GM21576 (cell line): Measurements from ENCODE around the gene SPRED3.

ENCODE experiments used
- ATAC-seq: cut with Tn5 transposase; IDR thresholded peaks from one replicate; pipeline ENCODE4 v1.9.1; 2021; ENCODE audit warnings: mild to moderate bottlenecking, moderate library complexity; ENCODE audit not compliant: unreplicated experiment

SPRED3 gene

DNA sequence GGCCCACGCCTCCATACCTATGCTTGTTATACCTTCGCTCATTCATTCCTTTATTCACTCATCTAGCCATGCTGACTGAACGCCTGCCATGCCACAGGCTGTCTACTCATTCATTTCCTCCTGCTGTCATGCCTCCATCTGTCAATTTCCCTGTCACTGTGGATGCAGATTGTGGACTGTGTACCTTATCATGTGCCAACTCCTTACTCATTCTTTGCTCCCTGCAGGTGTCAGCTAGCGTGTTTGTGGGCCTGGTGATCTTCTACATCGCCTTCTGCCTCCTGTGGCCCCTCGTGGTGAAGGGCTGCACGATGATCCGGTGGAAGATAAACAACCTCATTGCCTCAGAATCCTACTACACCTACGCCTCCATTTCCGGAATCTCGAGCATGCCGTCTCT, 18.2 kb upstream of the SPRED3 start:
- ATAC-seq = no peak

GRCh38 chr19:38371081-38371480, 17.4 kb upstream of the SPRED3 start:
- ATAC-seq = no peak

DNA sequence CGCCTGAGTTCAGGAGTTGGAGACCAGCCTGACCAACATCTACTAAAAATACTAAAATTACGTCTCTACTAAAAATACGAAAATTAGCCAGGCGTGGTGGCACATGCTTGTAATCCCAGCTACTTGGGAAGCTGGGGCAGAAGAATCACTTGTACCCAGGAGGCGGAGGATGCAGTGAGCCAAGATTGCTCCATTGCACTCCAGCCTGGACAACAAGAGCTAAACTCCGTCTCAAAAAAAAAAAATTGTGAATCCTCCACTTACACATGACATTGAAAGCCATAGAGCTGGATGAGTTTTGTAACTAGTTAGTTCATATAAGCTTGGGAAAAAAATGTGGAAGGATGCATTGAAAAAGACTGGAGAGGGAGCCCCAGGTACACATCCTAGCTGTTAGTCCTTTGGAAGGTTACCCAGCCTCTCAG, 14.6 kb upstream of the SPRED3 start:
- ATAC-seq = no peak

- peak; percentile 91 for ATAC-seq
These were observed 14.0 kb upstream of the SPRED3 start, which contains the start of gene PSMD8 for GRCh38 chr19:38374332-38375097. TSS of gene PSMD8 (plus strand) at chr19:38374571. CDS start at chr19:38374602, 31 bp downstream.

GRCh38 chr19:38375098-38375493, 13.4 kb upstream of the SPRED3 start:
- ATAC-seq = no peak

DNA sequence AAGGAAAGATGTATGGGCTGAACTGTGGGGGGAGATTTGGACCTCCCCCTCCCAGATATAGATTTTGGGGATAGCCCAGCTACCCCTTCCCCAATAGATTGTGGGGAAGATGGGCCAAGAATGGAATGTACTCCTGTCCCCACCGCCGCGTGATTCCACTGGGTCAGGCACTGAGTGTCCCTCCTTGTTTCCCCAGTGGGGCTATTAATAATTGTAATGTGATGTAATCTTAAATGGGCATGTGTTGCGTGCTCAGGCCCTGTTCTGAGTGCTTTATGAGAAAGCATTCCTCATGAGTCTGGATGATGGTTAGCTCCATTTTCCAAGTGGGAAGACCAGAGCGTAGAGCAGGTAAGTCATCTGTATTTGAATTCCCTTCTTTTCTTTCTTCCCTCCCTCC, 12.7 kb upstream of the SPRED3 start:
- ATAC-seq = no peak

DNA sequence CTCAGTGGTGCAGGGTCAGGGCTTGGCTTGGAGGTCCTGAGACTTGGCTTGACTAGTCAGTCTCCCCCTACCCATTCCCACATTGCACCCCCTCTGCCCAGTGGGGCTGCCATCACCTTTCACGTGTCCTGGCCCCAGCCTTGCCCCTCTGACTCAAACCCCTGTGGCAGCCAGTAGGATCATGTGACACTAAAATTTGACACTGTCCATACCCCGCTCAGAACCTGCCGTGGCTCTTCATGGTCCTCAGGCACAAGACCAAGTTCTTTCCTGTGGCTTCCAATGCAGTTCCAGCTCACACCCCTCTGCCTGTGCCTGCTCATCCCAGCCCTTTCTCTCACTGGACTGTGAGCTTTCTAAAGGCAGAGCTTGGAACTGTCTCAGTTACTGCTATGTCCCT, 11.9 kb upstream of the SPRED3 start:
- no peak for ATAC-seq

GRCh38 chr19:38377052-38377451, 11.4 kb upstream of the SPRED3 start:
- no peak for ATAC-seq

- ATAC-seq = no peak
These were observed 9.6 kb upstream of the SPRED3 start for GRCh38 chr19:38378866-38379265.

- ATAC-seq = no peak
These were observed 7.4 kb upstream of the SPRED3 start for GRCh38 chr19:38381138-38381537.

DNA sequence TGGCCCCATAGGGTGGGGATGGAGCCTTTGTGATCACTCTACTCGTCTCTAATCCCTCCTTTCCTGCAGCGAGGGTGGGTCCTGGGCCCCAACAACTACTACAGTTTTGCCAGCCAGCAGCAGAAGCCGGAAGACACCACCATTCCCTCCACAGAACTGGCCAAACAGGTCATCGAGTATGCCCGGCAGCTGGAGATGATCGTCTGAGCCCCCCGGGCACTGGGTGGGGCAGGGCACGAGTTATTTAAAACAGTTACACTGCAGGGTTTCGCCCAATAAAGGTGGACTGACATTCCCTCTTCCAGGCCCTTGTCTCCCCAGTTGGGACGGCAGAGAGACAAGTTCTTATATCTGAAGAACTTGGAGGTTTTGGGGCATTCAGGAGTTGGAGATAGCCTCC, 5.3 kb upstream of the SPRED3 start:
- no peak for ATAC-seq

DNA sequence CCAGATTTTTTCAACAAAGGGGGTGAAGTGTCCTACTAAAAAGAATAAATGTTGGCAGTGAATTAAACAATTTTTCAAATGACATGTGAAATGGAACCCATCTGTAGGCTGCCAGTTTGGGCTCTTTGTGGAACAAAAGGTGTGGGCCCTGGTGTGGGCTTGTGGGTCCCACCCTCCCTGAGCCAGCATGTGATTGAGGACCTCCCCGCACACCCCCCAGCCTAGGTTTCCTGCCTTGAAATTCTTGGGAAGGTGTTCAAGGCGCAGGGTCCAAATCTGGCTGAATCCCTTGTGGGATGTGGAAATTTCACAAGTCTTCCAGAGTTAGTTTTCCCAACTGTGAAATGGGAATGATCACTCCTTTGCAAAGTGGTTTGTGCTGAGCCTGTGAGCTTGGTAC, 4.8 kb upstream of the SPRED3 start:
- no peak for ATAC-seq

DNA sequence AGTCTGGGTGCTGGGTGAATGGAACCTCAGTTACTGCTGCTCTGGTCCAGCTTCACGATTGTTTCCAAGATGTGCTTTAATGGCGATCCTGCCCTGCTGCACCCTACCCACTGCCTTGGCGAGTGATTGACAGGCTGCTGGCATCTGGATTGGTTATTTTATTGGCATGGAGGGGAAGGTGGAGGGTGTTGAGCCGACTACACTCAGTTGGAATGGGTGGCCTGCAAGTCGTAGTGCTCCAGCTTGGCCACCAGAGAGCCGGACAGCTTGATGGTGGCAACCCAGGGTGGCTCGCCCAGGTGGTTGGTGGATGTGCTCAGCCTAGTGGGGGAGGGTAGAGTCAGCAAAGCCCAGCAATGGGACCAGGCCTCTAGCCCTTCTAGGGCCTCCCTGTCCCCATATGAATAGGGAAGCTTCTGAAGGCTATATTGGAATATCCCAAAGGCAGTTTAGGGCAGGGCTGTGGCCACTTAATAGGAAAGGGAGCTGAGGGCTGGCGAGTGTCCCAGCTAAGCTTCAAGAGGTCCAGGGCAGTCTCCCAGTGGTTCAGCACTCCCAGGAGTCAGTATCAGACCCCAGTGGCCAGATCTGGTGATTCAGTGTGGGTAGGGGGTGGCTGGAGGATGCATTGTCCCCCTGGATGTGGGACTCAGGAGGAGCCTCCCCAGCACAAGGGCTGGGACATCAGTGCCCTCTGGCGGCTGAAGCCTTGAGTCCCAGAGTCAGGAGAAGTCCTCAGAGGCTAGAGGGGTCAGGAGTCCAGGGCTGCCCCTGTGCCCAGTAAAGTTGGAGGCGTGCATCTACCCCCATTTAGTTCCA, 4.1 kb upstream of the SPRED3 start:
- no peak for ATAC-seq

DNA sequence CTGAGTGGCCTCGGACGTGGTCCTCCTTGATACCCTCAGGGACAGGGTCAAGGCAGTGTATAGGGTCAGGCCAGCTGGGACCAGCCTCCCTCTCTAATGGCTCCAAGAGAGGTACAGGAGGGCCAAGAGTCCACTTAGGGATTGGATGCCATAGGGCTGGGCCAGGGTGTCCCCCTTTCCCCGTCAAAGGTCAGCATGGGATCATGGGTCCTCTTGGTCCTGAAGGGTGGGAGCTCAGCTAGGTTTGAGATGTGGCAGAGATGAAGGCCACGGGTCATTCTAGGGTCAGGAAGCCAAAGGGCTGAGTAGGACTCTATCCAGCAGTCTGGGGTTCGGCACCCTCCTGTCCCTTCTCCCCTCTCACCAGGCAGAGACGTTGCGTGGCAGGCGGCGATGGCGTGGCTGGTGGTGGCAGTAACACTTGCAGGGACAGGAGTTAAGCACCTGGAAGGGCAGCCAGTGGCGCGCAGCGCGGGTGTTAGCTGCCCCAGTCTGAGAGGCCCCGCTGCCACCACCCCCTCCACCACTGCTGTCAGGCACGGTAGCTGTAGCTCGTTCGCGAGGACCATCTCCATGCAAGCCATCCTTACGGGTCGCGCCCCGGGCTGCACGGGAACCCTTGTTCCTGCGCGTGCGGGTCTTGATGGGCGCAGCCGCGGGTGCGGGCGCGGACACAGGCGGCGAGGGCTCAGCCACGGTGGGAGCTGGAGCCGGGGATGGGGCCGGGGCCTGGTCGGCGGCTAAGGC, 3.3 kb upstream of the SPRED3 start:
- ATAC-seq = no peak

DNA sequence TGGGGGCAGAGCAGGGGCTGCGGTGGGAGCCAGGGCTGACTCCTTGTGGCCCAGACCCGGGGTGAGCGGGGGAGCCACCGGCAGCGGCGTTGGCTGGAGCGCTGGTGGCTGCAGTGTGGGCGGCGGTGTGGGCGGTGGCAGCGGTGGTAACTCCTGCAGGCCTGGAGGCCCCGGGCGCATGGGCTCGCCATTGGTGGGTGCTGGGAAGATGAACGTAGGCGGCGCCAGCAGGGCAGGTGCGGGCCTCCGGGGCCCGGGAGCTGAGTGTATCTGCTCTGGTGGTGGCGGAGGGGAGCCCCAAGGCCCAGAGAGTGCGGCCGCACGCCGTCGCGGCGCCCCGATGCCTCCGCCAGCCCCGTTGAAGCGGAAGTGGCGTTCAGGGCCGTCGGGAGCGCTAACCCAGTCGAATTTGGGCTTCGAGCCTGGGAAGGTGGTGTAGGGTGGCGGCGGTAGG, 2.7 kb upstream of the SPRED3 start:
- no peak for ATAC-seq

- no peak for ATAC-seq
These were observed 2.1 kb upstream of the SPRED3 start for GRCh38 chr19:38386300-38386970.

GRCh38 chr19:38386971-38387549, 1.4 kb upstream of the SPRED3 start:
- ATAC-seq = no peak

GRCh38 chr19:38387550-38388348, 748 bp upstream of the SPRED3 start, which contains the start of gene GGN:
TSS of gene GGN (minus strand) at chr19:38388034. CDS start at chr19:38387261, 773 bp downstream.
- ATAC-seq = peak; percentile 45

GRCh38 chr19:38389101-38389925, 816 bp downstream of the SPRED3 start:
- no peak for ATAC-seq
